VCaP (cell line): ENCODE data around the gene LRRC15.
A peak's percentile ranks its signal among the peaks of the same experiment; 100 is the strongest.

Experiments used
- H3K27ac ChIP-seq: fragments of 450-650 bp; 2 replicates; pipeline ENCODE4 v1.5.1; 2017
- TF ChIP-seq, protein P1 (sequence below): fragments of 450-650 bp; conservative IDR thresholded peaks from 2 replicates; pipeline ENCODE4 v1.5.1; 2017; ENCODE audit warnings: mild to moderate bottlenecking, moderate library complexity

Gene LRRC15

GRCh38 chr3:194316918-194317317, 52.6 kb downstream of the LRRC15 start:
- H3K27ac ChIP-seq: no peak overlapping the region
- TF ChIP-seq, protein P1, sequence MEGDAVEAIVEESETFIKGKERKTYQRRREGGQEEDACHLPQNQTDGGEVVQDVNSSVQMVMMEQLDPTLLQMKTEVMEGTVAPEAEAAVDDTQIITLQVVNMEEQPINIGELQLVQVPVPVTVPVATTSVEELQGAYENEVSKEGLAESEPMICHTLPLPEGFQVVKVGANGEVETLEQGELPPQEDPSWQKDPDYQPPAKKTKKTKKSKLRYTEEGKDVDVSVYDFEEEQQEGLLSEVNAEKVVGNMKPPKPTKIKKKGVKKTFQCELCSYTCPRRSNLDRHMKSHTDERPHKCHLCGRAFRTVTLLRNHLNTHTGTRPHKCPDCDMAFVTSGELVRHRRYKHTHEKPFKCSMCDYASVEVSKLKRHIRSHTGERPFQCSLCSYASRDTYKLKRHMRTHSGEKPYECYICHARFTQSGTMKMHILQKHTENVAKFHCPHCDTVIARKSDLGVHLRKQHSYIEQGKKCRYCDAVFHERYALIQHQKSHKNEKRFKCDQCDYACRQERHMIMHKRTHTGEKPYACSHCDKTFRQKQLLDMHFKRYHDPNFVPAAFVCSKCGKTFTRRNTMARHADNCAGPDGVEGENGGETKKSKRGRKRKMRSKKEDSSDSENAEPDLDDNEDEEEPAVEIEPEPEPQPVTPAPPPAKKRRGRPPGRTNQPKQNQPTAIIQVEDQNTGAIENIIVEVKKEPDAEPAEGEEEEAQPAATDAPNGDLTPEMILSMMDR: no peak

- TF ChIP-seq, protein P1: peak; percentile 69
- peak overlapping the region; percentile 66; the same call in 1 of the 2 replicates for H3K27ac ChIP-seq
Measured at GRCh38 chr3:194315965-194316361, 53.6 kb downstream of the LRRC15 start.

- TF ChIP-seq, protein P1: peak; percentile 95
- peak overlapping the region; percentile 66; the same call in 1 of the 2 replicates for H3K27ac ChIP-seq
Measured at GRCh38 chr3:194315088-194315964, 54.2 kb downstream of the LRRC15 start.

DNA sequence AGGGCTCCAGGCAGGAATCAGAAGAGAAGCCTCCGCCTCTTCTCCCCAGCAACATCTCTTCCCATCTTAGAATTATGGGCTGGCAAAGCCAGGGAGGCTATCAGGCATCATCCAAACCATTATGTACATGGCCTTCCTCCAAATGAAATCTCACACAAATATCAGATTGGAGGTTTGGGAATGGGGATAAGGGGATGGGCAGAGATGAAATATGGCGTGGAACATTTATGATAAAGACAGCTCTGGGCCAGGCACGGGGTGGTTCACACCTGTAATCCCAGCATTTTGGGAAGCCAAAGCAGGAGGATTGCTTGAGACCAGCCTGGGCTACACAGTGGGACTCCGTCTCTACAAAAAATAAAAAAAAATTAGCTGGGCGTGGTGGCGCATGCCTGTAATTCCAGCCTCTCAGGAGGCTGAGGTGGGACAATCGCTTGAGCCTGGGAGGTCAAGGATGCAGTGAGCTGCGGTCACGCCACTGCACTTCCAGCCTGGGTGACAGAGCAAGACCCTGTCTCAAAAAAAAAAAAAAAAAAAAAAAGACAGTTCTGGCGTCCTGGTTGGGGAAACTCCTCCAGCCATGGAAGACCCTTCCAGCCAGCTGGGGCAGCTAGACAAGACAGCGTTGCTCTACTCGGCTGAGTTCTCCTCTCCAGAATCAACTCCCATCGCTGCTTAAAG, 55.0 kb downstream of the LRRC15 start:
- H3K27ac ChIP-seq: peak overlapping the region; percentile 65; the same call in 1 of the 2 replicates
- TF ChIP-seq, protein P1: no peak

DNA sequence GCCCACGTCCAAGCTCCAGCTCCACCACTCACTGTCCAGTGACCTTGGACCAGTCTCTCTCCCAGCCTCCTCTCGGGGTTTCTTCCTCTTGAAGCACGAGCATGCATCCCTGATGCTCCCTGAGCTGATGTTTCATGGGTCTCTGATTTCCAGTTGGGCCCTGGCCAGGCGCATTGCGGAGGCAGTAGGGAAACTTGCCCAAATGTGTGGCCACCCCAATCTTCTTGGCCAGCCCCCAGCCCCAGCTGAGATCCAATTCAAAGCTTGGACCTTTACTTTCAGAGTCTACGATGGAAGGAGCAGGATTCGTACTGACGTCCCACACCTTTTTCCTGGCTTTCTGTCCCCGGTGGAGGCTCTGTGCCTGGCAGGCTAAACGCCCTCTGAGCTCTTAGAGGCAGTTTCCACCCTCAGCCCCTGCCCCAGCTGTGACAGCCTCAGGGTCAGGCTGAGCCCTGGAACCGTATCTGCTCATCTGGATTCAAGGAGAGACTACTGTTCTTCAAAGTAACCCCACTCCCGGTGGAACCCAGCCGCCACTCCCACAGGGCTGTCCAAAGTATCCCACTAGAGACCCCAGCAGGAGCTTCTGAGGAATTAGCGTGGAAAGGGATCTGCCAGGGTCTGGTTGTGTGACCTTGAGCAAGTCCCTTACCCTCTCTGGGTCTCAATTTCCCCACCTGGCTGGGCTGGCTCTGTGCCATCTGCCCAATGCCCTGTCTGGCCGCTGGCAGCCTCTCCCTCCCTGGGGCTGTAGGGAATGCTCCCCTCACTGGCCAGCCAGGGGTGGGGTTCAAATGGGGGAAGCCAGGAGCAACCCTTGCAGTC, 55.8 kb downstream of the LRRC15 start:
- TF ChIP-seq, protein P1: no peak; the same call in 1 of the 2 replicates
- H3K27ac ChIP-seq: peak overlapping the region; percentile 65

GRCh38 chr3:194312743-194313281, 56.7 kb downstream of the LRRC15 start:
- H3K27ac ChIP-seq: peak overlapping the region; percentile 65
- TF ChIP-seq, protein P1: no peak
